Cardiac fibroblast (primary cell): ENCODE results near the gene PLEKHG1.

Source experiments
- DNase-seq, 2 donors: peaks; one replicate each; pipeline versions ENCODE4 v3.0.0 to v3.0.0-alpha.2; 2010; ENCODE audit warnings: low read depth in 2 of 2
- H3K4me3 ChIP-seq, 2 donors: replicated peaks in 1 of 2; 1 replicate in 1 of 2; 2 replicates in 1 of 2; pipeline ENCODE4 v1.5.1; 2011; ENCODE audit warnings: low read depth in 2 of 2, low read length in 2 of 2, mild to moderate bottlenecking in 2 of 2, moderate library complexity in 1 of 2
- CTCF ChIP-seq: IDR thresholded peaks from one replicate; pipeline ENCODE4 v1.5.1; 2011; ENCODE audit warnings: low read depth, mild to moderate bottlenecking, low read length, inconsistent platforms

The PLEKHG1 gene

GRCh38 chr6:150622941-150623874 is 23.5 kb downstream of the PLEKHG1 start:
- H3K4me3 ChIP-seq, result no peak overlapping the region
- no peak for DNase-seq
- no peak for TF ChIP-seq CTCF

GRCh38 chr6:150624191-150624590 is 24.5 kb downstream of the PLEKHG1 start:
- TF ChIP-seq CTCF, result no peak
- DNase-seq, result no peak
- no peak overlapping the region for H3K4me3 ChIP-seq

- no peak for DNase-seq
- no peak for TF ChIP-seq CTCF
Measured at GRCh38 chr6:150625927-150626326, 26.2 kb downstream of the PLEKHG1 start.

GRCh38 chr6:150627154-150627553 is 27.5 kb downstream of the PLEKHG1 start:
- no peak for TF ChIP-seq CTCF
- H3K4me3 ChIP-seq, result no peak overlapping the region
- no peak for DNase-seq

More at GRCh38 chr6:150625927-150626326, 26.2 kb downstream of the PLEKHG1 start:
- H3K4me3 ChIP-seq, result no peak overlapping the region

- TF ChIP-seq CTCF, result no peak
- DNase-seq, result peak; percentile 51 to 61
- H3K4me3 ChIP-seq, result no peak overlapping the region
Measured at GRCh38 chr6:150627585-150628025, 27.9 kb downstream of the PLEKHG1 start.

GRCh38 chr6:150628908-150629307 is 29.2 kb downstream of the PLEKHG1 start:
- no peak for TF ChIP-seq CTCF
- no peak for DNase-seq
- H3K4me3 ChIP-seq, result no peak overlapping the region
